Ishikawa (cell line): ENCODE measurements around the gene DENND1B.

ENCODE experiments used
- CEBPB ChIP-seq: IDR thresholded peaks from 2 replicates; pipeline ENCODE4 v1.6.1; 2012
- CREB1 ChIP-seq: IDR thresholded peaks from 2 replicates; pipeline ENCODE4 v1.6.1; 2012; ENCODE audit warnings: low read depth
- EGR1 ChIP-seq: IDR thresholded peaks from 2 replicates; pipeline ENCODE4 v1.6.1; 2012
- EP300 ChIP-seq: IDR thresholded peaks from 2 replicates; pipeline ENCODE4 v1.6.1; 2012; ENCODE audit warnings: borderline replicate concordance
- FOXM1 ChIP-seq: IDR thresholded peaks from 2 replicates; pipeline ENCODE4 v1.6.1; 2012; ENCODE audit warnings: low read depth, borderline replicate concordance
- NFIC ChIP-seq: IDR thresholded peaks from 2 replicates; pipeline ENCODE4 v1.6.1; 2012
- RAD21 ChIP-seq: IDR thresholded peaks from 2 replicates; pipeline ENCODE4 v1.6.1; 2012; ENCODE audit warnings: low read depth
- TAF1 ChIP-seq: IDR thresholded peaks from 2 replicates; pipeline ENCODE4 v1.6.1; 2012; ENCODE audit warnings: low read depth, mild to moderate bottlenecking
- TCF12 ChIP-seq: IDR thresholded peaks from 2 replicates; pipeline ENCODE4 v1.6.1; 2012; ENCODE audit warnings: low read depth
- TEAD4 ChIP-seq: IDR thresholded peaks from 2 replicates; pipeline ENCODE4 v1.6.1; 2012
- YY1 ChIP-seq: IDR thresholded peaks from 2 replicates; pipeline ENCODE4 v1.6.1; 2012; ENCODE audit warnings: low read depth
- ZBTB7A ChIP-seq: IDR thresholded peaks from 2 replicates; pipeline ENCODE4 v1.6.1; 2012; ENCODE audit warnings: low read depth
- TF ChIP-seq, protein P1 (sequence below): IDR thresholded peaks from 2 replicates; pipeline ENCODE4 v1.6.1; 2012; ENCODE audit warnings: low read depth, mild to moderate bottlenecking
- TF ChIP-seq, protein P2 (sequence below): IDR thresholded peaks from 2 replicates; pipeline ENCODE4 v1.6.1; 2012
- TF ChIP-seq, protein P3 (sequence below): IDR thresholded peaks from 2 replicates; pipeline ENCODE4 v1.6.1; 2012

Gene DENND1B

DNA sequence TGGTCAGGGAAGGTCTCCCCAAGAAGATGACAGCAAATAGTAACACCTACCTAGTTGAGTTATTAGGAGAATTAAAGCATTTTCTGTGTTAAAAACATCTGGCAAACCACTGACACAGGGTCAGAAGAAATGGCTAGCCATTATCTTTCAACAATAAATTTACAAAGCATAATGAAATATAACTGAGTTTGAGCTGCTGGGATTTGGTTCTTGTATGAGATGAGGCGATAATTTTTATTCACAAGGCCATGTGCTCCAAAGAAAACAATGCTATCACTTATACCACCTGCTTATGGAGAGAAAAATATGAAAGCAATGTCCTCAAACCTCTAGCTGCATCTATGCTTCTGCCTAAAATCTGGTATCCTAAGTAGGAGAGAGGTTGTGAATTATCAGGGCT is 304.9 kb downstream of the DENND1B start:
- TF ChIP-seq, protein P1, sequence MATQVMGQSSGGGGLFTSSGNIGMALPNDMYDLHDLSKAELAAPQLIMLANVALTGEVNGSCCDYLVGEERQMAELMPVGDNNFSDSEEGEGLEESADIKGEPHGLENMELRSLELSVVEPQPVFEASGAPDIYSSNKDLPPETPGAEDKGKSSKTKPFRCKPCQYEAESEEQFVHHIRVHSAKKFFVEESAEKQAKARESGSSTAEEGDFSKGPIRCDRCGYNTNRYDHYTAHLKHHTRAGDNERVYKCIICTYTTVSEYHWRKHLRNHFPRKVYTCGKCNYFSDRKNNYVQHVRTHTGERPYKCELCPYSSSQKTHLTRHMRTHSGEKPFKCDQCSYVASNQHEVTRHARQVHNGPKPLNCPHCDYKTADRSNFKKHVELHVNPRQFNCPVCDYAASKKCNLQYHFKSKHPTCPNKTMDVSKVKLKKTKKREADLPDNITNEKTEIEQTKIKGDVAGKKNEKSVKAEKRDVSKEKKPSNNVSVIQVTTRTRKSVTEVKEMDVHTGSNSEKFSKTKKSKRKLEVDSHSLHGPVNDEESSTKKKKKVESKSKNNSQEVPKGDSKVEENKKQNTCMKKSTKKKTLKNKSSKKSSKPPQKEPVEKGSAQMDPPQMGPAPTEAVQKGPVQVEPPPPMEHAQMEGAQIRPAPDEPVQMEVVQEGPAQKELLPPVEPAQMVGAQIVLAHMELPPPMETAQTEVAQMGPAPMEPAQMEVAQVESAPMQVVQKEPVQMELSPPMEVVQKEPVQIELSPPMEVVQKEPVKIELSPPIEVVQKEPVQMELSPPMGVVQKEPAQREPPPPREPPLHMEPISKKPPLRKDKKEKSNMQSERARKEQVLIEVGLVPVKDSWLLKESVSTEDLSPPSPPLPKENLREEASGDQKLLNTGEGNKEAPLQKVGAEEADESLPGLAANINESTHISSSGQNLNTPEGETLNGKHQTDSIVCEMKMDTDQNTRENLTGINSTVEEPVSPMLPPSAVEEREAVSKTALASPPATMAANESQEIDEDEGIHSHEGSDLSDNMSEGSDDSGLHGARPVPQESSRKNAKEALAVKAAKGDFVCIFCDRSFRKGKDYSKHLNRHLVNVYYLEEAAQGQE, result no peak
- TF ChIP-seq, protein P2, sequence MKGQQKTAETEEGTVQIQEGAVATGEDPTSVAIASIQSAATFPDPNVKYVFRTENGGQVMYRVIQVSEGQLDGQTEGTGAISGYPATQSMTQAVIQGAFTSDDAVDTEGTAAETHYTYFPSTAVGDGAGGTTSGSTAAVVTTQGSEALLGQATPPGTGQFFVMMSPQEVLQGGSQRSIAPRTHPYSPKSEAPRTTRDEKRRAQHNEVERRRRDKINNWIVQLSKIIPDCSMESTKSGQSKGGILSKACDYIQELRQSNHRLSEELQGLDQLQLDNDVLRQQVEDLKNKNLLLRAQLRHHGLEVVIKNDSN, result no peak
- TF ChIP-seq EP300 (no peak), NFIC (no peak)

DNA sequence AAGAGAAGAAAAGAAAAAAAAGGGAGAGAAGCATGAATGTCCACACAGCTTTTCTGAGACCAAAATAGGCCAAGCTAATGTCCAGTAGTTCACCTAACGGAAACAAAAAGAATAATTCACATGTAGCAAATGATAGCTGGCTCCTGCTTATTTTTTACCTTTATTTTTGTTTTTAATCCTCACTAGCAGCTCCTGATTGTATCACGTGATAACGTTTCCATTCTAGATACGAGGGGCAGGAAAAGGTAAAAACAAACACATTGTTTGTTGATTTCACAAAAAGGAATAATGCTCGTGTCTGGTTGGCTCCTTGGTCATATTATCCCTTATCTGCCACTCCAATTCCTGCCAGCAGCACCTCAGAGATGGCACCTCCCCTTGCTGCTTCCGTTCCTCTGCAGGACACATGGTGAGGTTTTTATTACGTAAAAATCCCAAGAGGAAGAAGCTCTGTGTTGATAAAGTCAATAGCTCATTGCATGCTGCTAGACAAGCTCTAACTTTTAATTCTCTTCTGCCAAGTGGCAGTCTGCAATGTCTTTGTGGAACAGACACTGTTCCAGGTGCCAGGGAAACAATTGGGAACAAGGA is 305.6 kb downstream of the DENND1B start:
- TF ChIP-seq TAF1 (no peak), EP300 (no peak), RAD21 (no peak), YY1 (no peak), CREB1 (no peak), EGR1 (no peak), TCF12 (no peak), CEBPB (no peak), NFIC (no peak), TEAD4 (no peak), ZBTB7A (no peak), FOXM1 (no peak)
- TF ChIP-seq, protein P1, result no peak
- TF ChIP-seq, protein P2, result no peak
- TF ChIP-seq, protein P3, sequence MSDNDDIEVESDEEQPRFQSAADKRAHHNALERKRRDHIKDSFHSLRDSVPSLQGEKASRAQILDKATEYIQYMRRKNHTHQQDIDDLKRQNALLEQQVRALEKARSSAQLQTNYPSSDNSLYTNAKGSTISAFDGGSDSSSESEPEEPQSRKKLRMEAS, result no peak

DNA sequence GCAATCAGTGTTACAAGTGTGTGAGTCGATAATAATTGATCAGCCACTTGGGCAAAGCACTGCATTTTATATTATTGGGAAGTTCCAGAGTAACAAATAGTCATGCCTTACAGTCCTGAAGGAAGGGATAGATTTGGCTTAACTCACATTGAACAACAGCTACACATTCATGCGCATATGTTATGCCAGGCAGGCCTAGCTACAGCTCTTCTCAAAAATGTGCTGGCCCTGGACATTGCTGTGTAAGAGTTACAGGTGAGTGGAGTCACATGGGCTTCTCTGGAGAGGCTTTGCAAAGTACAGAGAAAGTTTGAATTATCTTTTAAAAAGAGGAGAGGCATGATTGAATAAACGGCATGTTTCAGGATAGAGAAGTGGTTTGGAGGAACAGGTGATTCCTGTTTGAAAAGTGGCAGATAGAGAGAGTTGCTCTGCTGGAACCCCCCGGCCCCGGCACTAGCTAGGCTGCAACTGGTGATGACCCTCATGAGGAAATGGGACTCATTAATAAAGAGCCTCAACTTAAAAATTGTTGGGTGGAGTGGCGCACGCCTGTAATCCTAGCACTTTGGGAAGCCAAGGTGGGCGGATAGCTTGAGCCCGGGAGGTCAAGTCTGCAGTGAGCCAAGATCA is 306.6 kb downstream of the DENND1B start:
- TF ChIP-seq YY1 (no peak), FOXM1 (no peak), ZBTB7A (no peak), EGR1 (no peak), NFIC (no peak), TCF12 (no peak), TAF1 (no peak), EP300 (no peak)
- TF ChIP-seq, protein P1, result no peak
- TF ChIP-seq, protein P3, result no peak

DNA sequence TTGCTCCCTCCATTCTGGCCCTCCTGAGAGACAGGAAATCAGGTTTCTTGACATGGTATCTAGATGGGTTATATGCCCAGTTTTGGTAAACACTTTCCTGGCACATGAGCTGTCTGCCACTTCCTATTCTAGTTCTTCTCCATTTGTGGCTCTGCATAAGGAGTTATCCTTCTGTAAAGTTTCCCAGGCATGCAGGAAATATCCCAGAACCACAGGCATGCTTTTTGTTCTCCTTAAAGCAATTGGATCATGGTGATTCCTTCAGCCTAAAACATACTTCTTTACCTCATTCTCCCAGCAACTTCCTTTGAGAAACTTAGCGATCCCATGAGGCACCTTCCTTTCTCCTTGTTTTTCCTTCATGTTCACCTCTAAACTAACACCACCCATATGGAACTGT is 307.4 kb downstream of the DENND1B start:
- TF ChIP-seq TEAD4, result no peak
- no peak for TF ChIP-seq CREB1

DNA sequence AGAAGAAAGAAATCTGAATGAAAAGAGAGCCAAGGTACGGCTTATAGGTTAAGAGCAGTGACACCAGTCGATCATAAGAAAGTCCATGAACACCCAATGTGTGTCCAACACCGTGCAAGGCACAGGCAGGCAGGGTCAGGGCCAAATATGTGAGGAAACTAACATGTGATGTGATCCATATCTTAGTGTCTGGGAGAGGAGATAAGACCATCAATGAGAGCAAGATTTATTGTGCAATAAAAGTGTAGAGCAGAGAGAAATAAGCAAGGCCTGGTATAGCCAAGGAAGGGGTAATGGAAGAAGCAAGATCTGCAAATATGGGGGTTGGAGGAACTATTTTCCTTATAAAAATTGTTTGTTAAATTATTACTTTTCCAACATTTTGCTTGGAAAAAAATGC is 308.5 kb downstream of the DENND1B start:
- TF ChIP-seq, protein P2, result no peak
- TF ChIP-seq TAF1, result no peak
- no peak for TF ChIP-seq EP300
- no peak for TF ChIP-seq CEBPB
- TF ChIP-seq, protein P3, result no peak
- no peak for TF ChIP-seq NFIC
- TF ChIP-seq YY1, result no peak
- no peak for TF ChIP-seq ZBTB7A
- TF ChIP-seq TCF12, result no peak
- TF ChIP-seq, protein P1, result no peak
- TF ChIP-seq CREB1, result no peak
- no peak for TF ChIP-seq RAD21
- TF ChIP-seq FOXM1, result no peak
- no peak for TF ChIP-seq TEAD4
- TF ChIP-seq EGR1, result no peak
